GM12878 (cell line): Measurements from ENCODE around the gene MSTN. TPM values are rescaled to one million over a fixed set of nuclear protein-coding genes. Genes with fewer than 3 reads are reported as not detected.

Experiments
- ATAC-seq: fragments of 200-7000 bp; cut with Tn5 transposase; 3 replicates; pipeline ENCODE4 v1.9.1; 2020; ENCODE audit warnings: mild to moderate bottlenecking, moderate library complexity
- BruUV-seq: library from RNA; stranded (reverse); fragments of 400-500 nt; replicated peaks from 2 replicates; lab custom pipeline; 2021; lab: Mats Ljungman, UMichigan
- CTCF ChIA-PET: fragments of 300-600 bp; sonication (Branson Sonifier 250); formaldehyde crosslinking; extraction: SDS; loops from one replicate; lab custom pipeline; 2021; ENCODE audit warnings: inconsistent platforms; lab: Yijun Ruan, JAX
- POLR2A ChIA-PET: fragments of 350-600 bp; formaldehyde crosslinking; extraction: SDS; loops from one replicate; lab custom pipeline; 2021; ENCODE audit warnings: inconsistent platforms; lab: Charles Lee
- RAD21 ChIA-PET: fragments of 300-600 bp; sonication (Branson Sonifier 250); formaldehyde crosslinking; loops from one replicate; lab custom pipeline; 2023; ENCODE audit warnings: antibody characterized with exemption; ENCODE audit not compliant: unreplicated experiment; lab: Charles Lee
- SMC1A ChIA-PET: fragments of 300-600 bp; sonication (Branson Sonifier 250); formaldehyde crosslinking; loops from one replicate; lab custom pipeline; 2023; ENCODE audit not compliant: unreplicated experiment, uncharacterized antibody; lab: Charles Lee
- DNase-seq: peaks from one replicate; pipeline ENCODE4 v3.0.0-alpha.2; 2011; ENCODE audit warnings: low read depth, low spot score
- FAIRE-seq: peaks from 3 replicates; lab custom pipeline; 2011; peaks lifted over from hg19 to GRCh38; lab: Jason Lieb, UNC
- H2AFZ ChIP-seq: 2 replicates; pipeline ENCODE4 v1.6.0; 2011; ENCODE audit warnings: low read depth, low read length, control low read depth; ENCODE audit not compliant: control insufficient read depth
- H3K27ac ChIP-seq: 2 replicates; pipeline ENCODE4 v1.5.1; 2011; ENCODE audit warnings: control low read depth; ENCODE audit not compliant: control insufficient read depth, insufficient read depth
- H3K27me3 ChIP-seq, 2 experiments: replicated peaks in 1 of 2; 2 replicates each; pipeline versions ENCODE4 v1.6.0 to v1.6.1; 2011; ENCODE audit warnings: low read length in 1 of 2; ENCODE audit not compliant: control insufficient read depth in 2 of 2, insufficient read depth in 2 of 2
- H3K36me3 ChIP-seq, 2 experiments: 2 replicates each; pipeline ENCODE4 v1.5.1; 2011; ENCODE audit warnings: low read length in 1 of 2; ENCODE audit not compliant: control insufficient read depth in 2 of 2, insufficient read depth in 2 of 2
- H3K4me1 ChIP-seq: 2 replicates; pipeline ENCODE4 v1.6.1; 2011; ENCODE audit warnings: mild to moderate bottlenecking, low read length, moderate library complexity, mixed read lengths; ENCODE audit not compliant: control insufficient read depth, insufficient read depth
- H3K4me2 ChIP-seq: 2 replicates; pipeline ENCODE4 v1.6.0; 2011; ENCODE audit warnings: control low read depth; ENCODE audit not compliant: control insufficient read depth, insufficient read depth
- H3K4me3 ChIP-seq: fragments of 200-600 bp; sonication (generic); 2 replicates; pipeline ENCODE4 v1.5.1; 2016
- H3K79me2 ChIP-seq: 2 replicates; pipeline ENCODE4 v1.6.0; 2011; ENCODE audit warnings: low read length; ENCODE audit not compliant: control insufficient read depth, insufficient read depth
- H3K9ac ChIP-seq: 2 replicates; pipeline ENCODE4 v1.8.0; 2011; ENCODE audit warnings: low read length, control low read depth, mixed read lengths; ENCODE audit not compliant: control insufficient read depth, insufficient read depth
- H3K9me3 ChIP-seq: replicated peaks from 3 replicates; pipeline ENCODE4 v1.5.1; 2011; ENCODE audit warnings: mild to moderate bottlenecking, low read length; ENCODE audit not compliant: control insufficient read depth, insufficient read depth
- H4K20me1 ChIP-seq: 2 replicates; pipeline ENCODE4 v1.6.0; 2011; ENCODE audit not compliant: control insufficient read depth, insufficient read depth
- ASH2L ChIP-seq: fragments of 300-600, 200-600 bp; sonication (generic); IDR thresholded peaks from 2 replicates; pipeline ENCODE4 v1.6.1; 2017; ENCODE audit warnings: low read depth, mild to moderate bottlenecking, borderline replicate concordance
- CTCF ChIP-seq, 3 experiments: IDR thresholded peaks in 2 of 3; conservative IDR thresholded peaks in 1 of 3; 2 replicates each; pipeline ENCODE4 v1.5.1; 2011; ENCODE audit warnings: low read depth in 3 of 3, low read length in 3 of 3, mild to moderate bottlenecking in 3 of 3, control low read depth in 2 of 3, moderate library complexity in 2 of 3, inconsistent platforms in 1 of 3, mixed read lengths in 1 of 3; ENCODE audit not compliant: control insufficient read depth in 2 of 3, insufficient read depth in 1 of 3; ENCODE audit errors: extremely low read depth in 1 of 3
- RAD21 ChIP-seq: IDR thresholded peaks from 2 replicates; pipeline ENCODE4 v1.6.1; 2011; ENCODE audit warnings: mild to moderate bottlenecking, low read depth, low read length, moderate library complexity; ENCODE audit not compliant: insufficient read depth
- SMC3 ChIP-seq: IDR thresholded peaks from 2 replicates; pipeline ENCODE4 v1.6.1; 2011; ENCODE audit warnings: low read length, improper control_type of control experiment, borderline replicate concordance
- ZNF384 ChIP-seq: IDR thresholded peaks from 2 replicates; pipeline ENCODE4 v1.6.1; 2012; ENCODE audit warnings: low read depth, mild to moderate bottlenecking, low read length, improper control_type of control experiment, borderline replicate concordance
- WGBS: methylation state at CpG from one replicate; pipeline ENCODE4 v1.1.6; 2016; ENCODE audit warnings: low lambda C conversion rate; ENCODE audit not compliant: insufficient replicate concordance, insufficient coverage; ENCODE audit errors: missing lambda C conversion rate; 5-methylcytosine and 5-hydroxymethylcytosine counted together
- in situ Hi-C: fragments of 300-500 bp; cut with MboI; formaldehyde crosslinking; loops from 9 replicates; pipeline ENCODE4 v1.14.3; 2018; ENCODE audit warnings: mixed read lengths
- intact Hi-C: fragments of 100-400 bp; cut with micrococcal nuclease; formaldehyde crosslinking; loops from one replicate; pipeline ENCODE4 v1.14.2; 2022; ENCODE audit not compliant: unreplicated experiment
- polyA plus RNA-seq, 11 experiments: library from polyadenylated mRNA; depleted of rRNA in 4 of 11; unstranded in 6 of 11; stranded (reverse) in 5 of 11; fragments of >200 nt; fragmentation: Nextera tagmentation in 4 of 11; fragmentation: Illumina TruSeq in 1 of 11; extraction: Ambion mirVana in 4 of 11; extraction: Trizol in 1 of 11; gene quantifications; 1 replicate in 1 of 11; 2 replicates in 10 of 11; pipeline versions ENCODE4 v1.2.1 to v1.2.3, GENCODE V29; 2011 to 2016; ENCODE audit warnings: inconsistent platforms in 2 of 11, missing spikeins in 2 of 11, low read depth in 1 of 11
- total RNA-seq, 4 experiments: library from RNA; depleted of rRNA in 3 of 4; stranded (reverse); fragments of >200 nt in 3 of 4; fragmentation: Illumina TruSeq in 1 of 4; extraction: Trizol in 1 of 4; gene quantifications; 2 replicates each; pipeline versions ENCODE4 v1.2.1 to v1.2.3, GENCODE V29; 2013 to 2021

Gene MSTN
- total and polyA plus RNA-seq, 10 of the 15 experiments (the other 5 are each of a cell fraction or from before 2014, with no cell fraction given) = 0.04 to 0.33 (median 0.10) TPM; not detected in 7

- no peak overlapping the region for H3K27ac ChIP-seq
- ChIA-PET SMC1A (interaction anchor here (1.0 to 2.8 kb wide), 5 partner anchors 265 to 411 kb away, joined by 3 to 19 read pairs (median 4); no protein-coding TSS in a partner anchor), POLR2A (no interaction called here), CTCF (interaction anchor here (0.8 to 1.7 kb wide), 9 partner anchors 12 to 469 kb away, joined by 3 to 7 read pairs (median 3); partner anchors contain the start of gene OSGEPL1), RAD21 (interaction anchor here (1.0 to 3.2 kb wide), 3 partner anchors 272 to 409 kb away, joined by 4 to 26 read pairs (median 14); partner anchors contain the start of gene ASNSD1)
- no peaks in the 10 kb centered on the region for H3K9me3 ChIP-seq
- DNase-seq (no peak), FAIRE-seq (peak; percentile 82), ATAC-seq (peak; percentile 70)
- in situ Hi-C loops (loop anchor here (5.0 kb wide), 2 partner anchors 273 to 398 kb away; partner anchors contain the start of gene ANKAR), intact Hi-C loops (loop anchor here (1.0 to 2.0 kb wide), 3 partner anchors 272 to 409 kb away; partner anchors contain the start of gene ASNSD1)
- no peaks in the 10 kb centered on the region for H4K20me1 ChIP-seq
- no TSS peak for BruUV-seq
- H2AFZ ChIP-seq = no peak overlapping the region
- H3K27me3 ChIP-seq = no peaks in the 10 kb centered on the region
- no peaks in the 10 kb centered on the region for H3K4me1 ChIP-seq
- H3K4me3 ChIP-seq = no peak overlapping the region
- no peak overlapping the region for H3K9ac ChIP-seq
- WGBS = 46% methylated on average over 3 of the region's 3 CpGs
- H3K4me2 ChIP-seq = no peak overlapping the region
- no peaks in the 10 kb centered on the region for H3K79me2 ChIP-seq
- H3K36me3 ChIP-seq = no peaks in the 10 kb centered on the region
- peak; percentile 93 for TF ChIP-seq SMC3
- TF ChIP-seq CTCF (IDR thresholded peaks at IDR 0.05 in 2 of 3, conservative IDR thresholded peaks at IDR 0.05 in 1 of 3; ENCODE audit: control insufficient read depth in 2 of 3, extremely low read depth in 1 of 3, insufficient read depth in 1 of 3, low read depth in 3 of 3, low read length in 3 of 3) = peak; percentile 53 to 74 (median 55)
- no peak for TF ChIP-seq ASH2L
- TF ChIP-seq ZNF384 = peak; percentile 98
- peak; percentile 93 for TF ChIP-seq RAD21
Measured at GRCh38 chr2:190069936-190070696, 7.6 kb upstream of the MSTN start.
